ENCODE measurements around the gene ABLIM2. TPM values are rescaled to one million over a fixed set of nuclear protein-coding genes. Genes with fewer than 3 reads are reported as not detected.

The ABLIM2 gene
- total and polyA plus RNA-seq, 4 experiments from 2014 or later, result 0.44 to 7.9 (median 3.8) TPM

GRCh38 chr4:8163436-8164193 is 5.0 kb upstream of the ABLIM2 start:
- CTCF ChIA-PET (ENCODE audit: partially characterized antibody), result no interaction called here

GRCh38 chr4:8163026-8163425 is 4.4 kb upstream of the ABLIM2 start:
- POLR2A ChIA-PET (ENCODE audit: partially characterized antibody), result no interaction called here
- peaks cover 2 to 8% of the 10 kb centered on the region in 2 donors for H3K27me3 Mint-ChIP-seq
- Histone ChIP-seq H3K36me3 (ENCODE audit: insufficient read depth, low read length) (no peaks in the 10 kb centered on the region), H3K27me3 (ENCODE audit: insufficient read depth, low read length) (no peaks in the 10 kb centered on the region), H3K4me3 (ENCODE audit: low read length in 2 of 2) (no peak overlapping the region), H3K4me1 (ENCODE audit: insufficient read depth, low read length) (peaks cover 7% of the 10 kb centered on the region), H3K27ac (ENCODE audit: low read depth, low read length) (no peak overlapping the region), H3K9me3 (ENCODE audit: control insufficient read depth in 1 of 2, low read length in 2 of 2) (no peaks in the 10 kb centered on the region)
- CTCF ChIA-PET (ENCODE audit: partially characterized antibody), result no interaction called here
- H3K4me1 Mint-ChIP-seq, result peaks cover 9 to 18% (median 13%) of the 10 kb centered on the region in 4 donors
- intact Hi-C loops (cut with micrococcal nuclease), result no loop called here
- no peak overlapping the region for H3K4me3 Mint-ChIP-seq
- H3K9me3 Mint-ChIP-seq, result peaks cover 3 to 10% (median 5%) of the 10 kb centered on the region in 8 donors
- DNase-seq, result no peak
- H3K36me3 Mint-ChIP-seq, result peaks cover 0 to 5% of the 10 kb centered on the region in 2 donors
- no peak overlapping the region for H3K27ac Mint-ChIP-seq

More at GRCh38 chr4:8163436-8164193, 5.0 kb upstream of the ABLIM2 start:
- intact Hi-C loops (cut with micrococcal nuclease), result no loop called here
- Histone ChIP-seq H3K4me3 (ENCODE audit: low read length in 2 of 2) (no peak overlapping the region), H3K36me3 (ENCODE audit: insufficient read depth, low read length) (no peaks in the 10 kb centered on the region), H3K9me3 (ENCODE audit: control insufficient read depth in 1 of 2, low read length in 2 of 2) (peaks cover 3 to 4% of the 10 kb centered on the region in 2 donors), H3K27ac (ENCODE audit: low read depth, low read length) (no peak overlapping the region), H3K4me1 (ENCODE audit: insufficient read depth, low read length) (peaks cover 6% of the 10 kb centered on the region), H3K27me3 (ENCODE audit: insufficient read depth, low read length) (no peaks in the 10 kb centered on the region)
- peaks cover 9 to 18% (median 13%) of the 10 kb centered on the region in 4 donors for H3K4me1 Mint-ChIP-seq
- H3K27ac Mint-ChIP-seq, result no peak overlapping the region
- H3K36me3 Mint-ChIP-seq, result peaks cover 0 to 5% of the 10 kb centered on the region in 2 donors
- H3K4me3 Mint-ChIP-seq, result no peak overlapping the region
- peaks cover 5 to 16% (median 10%) of the 10 kb centered on the region in 8 donors for H3K9me3 Mint-ChIP-seq
- H3K27me3 Mint-ChIP-seq, result peaks cover 2 to 8% of the 10 kb centered on the region in 2 donors
- DNase-seq, result no peak
- POLR2A ChIA-PET (ENCODE audit: partially characterized antibody), result no interaction called here

- Histone ChIP-seq H3K4me3 (ENCODE audit: low read length in 2 of 2) (no peak overlapping the region), H3K36me3 (ENCODE audit: insufficient read depth, low read length) (no peaks in the 10 kb centered on the region), H3K27ac (ENCODE audit: low read depth, low read length) (no peak overlapping the region), H3K27me3 (ENCODE audit: insufficient read depth, low read length) (peaks cover under 1% of the 10 kb centered on the region), H3K9me3 (ENCODE audit: control insufficient read depth in 1 of 2, low read length in 2 of 2) (no peaks in the 10 kb centered on the region), H3K4me1 (ENCODE audit: insufficient read depth, low read length) (peaks cover 11% of the 10 kb centered on the region)
- Mint-ChIP-seq H3K4me3 (no peak overlapping the region), H3K27me3 (peaks cover 2 to 6% of the 10 kb centered on the region in 2 donors), H3K27ac (no peak overlapping the region), H3K36me3 (peaks cover 0 to 4% of the 10 kb centered on the region in 2 donors), H3K9me3 (peaks cover 0 to 7% (median 3%) of the 10 kb centered on the region in 8 donors), H3K4me1 (peaks cover 9 to 18% (median 14%) of the 10 kb centered on the region in 4 donors)
- DNase-seq, result no peak
- CTCF ChIA-PET (ENCODE audit: partially characterized antibody), result no interaction called here
- POLR2A ChIA-PET (ENCODE audit: partially characterized antibody), result no interaction called here
- intact Hi-C loops (cut with micrococcal nuclease), result no loop called here
These were observed 4.0 kb upstream of the ABLIM2 start for GRCh38 chr4:8162625-8163024.

GRCh38 chr4:8160572-8160971 is 2.0 kb upstream of the ABLIM2 start:
- Mint-ChIP-seq H3K36me3 (peaks cover 0 to 4% of the 10 kb centered on the region in 2 donors), H3K4me3 (peak overlapping the region; percentile 20 to 87 (median 70)), H3K4me1 (peaks cover 11 to 25% (median 19%) of the 10 kb centered on the region in 4 donors), H3K27ac (peak overlapping the region in 2 of 7 donors; percentile 21 to 74), H3K9me3 (peaks cover 0 to 3% (median 0%) of the 10 kb centered on the region in 8 donors), H3K27me3 (peaks cover 1 to 6% of the 10 kb centered on the region in 2 donors)
- Histone ChIP-seq H3K27ac (ENCODE audit: low read depth, low read length) (no peak overlapping the region), H3K36me3 (ENCODE audit: insufficient read depth, low read length) (no peaks in the 10 kb centered on the region), H3K4me3 (ENCODE audit: low read length in 2 of 2) (no peak overlapping the region), H3K9me3 (ENCODE audit: control insufficient read depth in 1 of 2, low read length in 2 of 2) (no peaks in the 10 kb centered on the region), H3K4me1 (ENCODE audit: insufficient read depth, low read length) (peaks cover 15% of the 10 kb centered on the region), H3K27me3 (ENCODE audit: insufficient read depth, low read length) (peaks cover 5% of the 10 kb centered on the region)
- POLR2A ChIA-PET (ENCODE audit: partially characterized antibody), result no interaction called here
- DNase-seq, result no peak
- intact Hi-C loops (cut with micrococcal nuclease), result no loop called here
- CTCF ChIA-PET (ENCODE audit: partially characterized antibody), result interaction anchor here (0.9 kb wide), 1 partner anchor 242 kb away, joined by 3 read pairs; no protein-coding TSS in a partner anchor

GRCh38 chr4:8160233-8160560 is 1.6 kb upstream of the ABLIM2 start:
- Histone ChIP-seq H3K9me3 (ENCODE audit: control insufficient read depth in 1 of 2, low read length in 2 of 2) (no peaks in the 10 kb centered on the region), H3K36me3 (ENCODE audit: insufficient read depth, low read length) (no peaks in the 10 kb centered on the region), H3K4me3 (ENCODE audit: low read length in 2 of 2) (no peak overlapping the region), H3K27ac (ENCODE audit: low read depth, low read length) (no peak overlapping the region), H3K27me3 (ENCODE audit: insufficient read depth, low read length) (peaks cover 5% of the 10 kb centered on the region), H3K4me1 (ENCODE audit: insufficient read depth, low read length) (peaks cover 15% of the 10 kb centered on the region)
- ChIA-PET POLR2A (ENCODE audit: partially characterized antibody) (interaction anchor here (3.0 kb wide), 1 partner anchor 40 kb away, joined by 25 read pairs; the partner anchor contains the start of gene SH3TC1), CTCF (ENCODE audit: partially characterized antibody) (interaction anchor here (0.8 to 1.6 kb wide), 3 partner anchors 17 to 243 kb away, joined by 3 read pairs; no protein-coding TSS in a partner anchor)
- Mint-ChIP-seq H3K27ac (peak overlapping the region in 2 of 7 donors; percentile 44 to 60), H3K27me3 (peaks cover 1 to 6% of the 10 kb centered on the region in 2 donors), H3K36me3 (peaks cover 0 to 4% of the 10 kb centered on the region in 2 donors), H3K4me3 (peak overlapping the region; percentile 75 to 99 (median 80)), H3K4me1 (peaks cover 11 to 25% (median 19%) of the 10 kb centered on the region in 4 donors), H3K9me3 (peaks cover 0 to 3% (median 0%) of the 10 kb centered on the region in 8 donors)
- no peak for DNase-seq
- intact Hi-C loops (cut with micrococcal nuclease), result no loop called here

GRCh38 chr4:8159537-8160232 is 1.1 kb upstream of the ABLIM2 start:
- Histone ChIP-seq H3K27ac (ENCODE audit: low read depth, low read length) (peak overlapping the region; percentile 61), H3K27me3 (ENCODE audit: insufficient read depth, low read length) (peaks cover 5% of the 10 kb centered on the region), H3K36me3 (ENCODE audit: insufficient read depth, low read length) (no peaks in the 10 kb centered on the region), H3K9me3 (ENCODE audit: control insufficient read depth in 1 of 2, low read length in 2 of 2) (no peaks in the 10 kb centered on the region), H3K4me1 (ENCODE audit: insufficient read depth, low read length) (peaks cover 15% of the 10 kb centered on the region), H3K4me3 (ENCODE audit: low read length in 2 of 2) (peak overlapping the region; percentile 78 to 85)
- peak overlapping the region in 5 of 7 donors; percentile 27 to 72 (median 60) for H3K27ac Mint-ChIP-seq
- peaks cover 0 to 4% of the 10 kb centered on the region in 2 donors for H3K36me3 Mint-ChIP-seq
- peaks cover 0 to 3% (median 0%) of the 10 kb centered on the region in 8 donors for H3K9me3 Mint-ChIP-seq
- H3K4me1 Mint-ChIP-seq, result peaks cover 11 to 26% (median 19%) of the 10 kb centered on the region in 4 donors
- CTCF ChIA-PET (ENCODE audit: partially characterized antibody), result interaction anchor here (0.8 to 1.8 kb wide), 3 partner anchors 17 to 243 kb away, joined by 3 to 5 read pairs (median 3); no protein-coding TSS in a partner anchor
- intact Hi-C loops (cut with micrococcal nuclease), result loop anchor here (2.0 to 10.0 kb wide), 7 partner anchors 41 to 993 kb away; partner anchors contain the start of genes ACOX3, AFAP1 and TRMT44
- peaks cover 1 to 6% of the 10 kb centered on the region in 2 donors for H3K27me3 Mint-ChIP-seq
- POLR2A ChIA-PET (ENCODE audit: partially characterized antibody), result interaction anchor here (0.9 to 3.0 kb wide), 5 partner anchors 13 to 305 kb away, joined by 4 to 25 read pairs (median 5); partner anchors contain the start of genes ACOX3, SH3TC1 and TRMT44
- H3K4me3 Mint-ChIP-seq, result peak overlapping the region; percentile 75 to 99 (median 80)
- peak in 1 of 5 donors; percentile 10 for DNase-seq

All from CD4-positive, alpha-beta memory T cell (primary cell).